ENCODE measurements around the gene FOXP1. TPM values are rescaled to one million over a fixed set of nuclear protein-coding genes. Genes with fewer than 3 reads are reported as not detected.
A peak's percentile ranks its signal among the peaks of the same experiment; 100 is the strongest.

Gene FOXP1
- total RNA-seq, 1 donor from 2014 or later = 27.3 TPM

DNA sequence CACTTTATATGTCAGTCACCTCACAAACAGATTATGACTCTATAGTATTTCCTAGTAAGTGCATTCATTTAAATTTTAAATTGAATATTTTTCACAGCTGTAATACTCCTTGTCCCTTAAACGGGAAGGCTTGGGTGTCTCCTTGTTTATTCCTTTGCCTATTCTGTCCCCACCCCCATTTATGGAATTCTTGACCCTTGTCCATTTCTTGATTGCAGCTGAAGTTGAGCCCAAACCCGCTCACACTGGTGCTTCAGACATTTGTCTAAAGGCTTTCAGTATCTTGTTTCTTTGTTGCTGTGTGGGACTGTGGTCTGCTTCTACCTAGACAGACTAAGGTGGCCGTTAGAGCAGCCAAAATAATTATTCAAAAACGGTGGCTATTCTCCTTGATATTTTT, 449.7 kb downstream of the FOXP1 start:
- peaks cover 3% of the 10 kb centered on the region for H4K20me1 ChIP-seq (ENCODE audit: low read depth)
- no peaks in the 10 kb centered on the region for H3K9me3 ChIP-seq (ENCODE audit: low read depth)
- Mint-ChIP-seq H3K4me1 (peaks cover 66% of the 10 kb centered on the region), H3K4me3 (no peak overlapping the region), H3K27ac (no peak overlapping the region), H3K9me3 (no peaks in the 10 kb centered on the region), H3K27me3 (ENCODE audit: insufficient read depth, low read depth) (peaks cover 2% of the 10 kb centered on the region), H3K36me3 (no peaks in the 10 kb centered on the region)
- peaks cover 36% of the 10 kb centered on the region for H3K4me1 ChIP-seq
- H3K4me2 ChIP-seq = no peak overlapping the region
- no peaks in the 10 kb centered on the region for H3F3A ChIP-seq (ENCODE audit: low read depth)
- no peaks in the 10 kb centered on the region for H3K27me3 ChIP-seq
- no peaks in the 10 kb centered on the region for H3K36me3 ChIP-seq
- no peak overlapping the region for H2AFZ ChIP-seq (replicated peaks)
- no peak overlapping the region for H3K27ac ChIP-seq
- no peak overlapping the region for H3K4me3 ChIP-seq
- H3K9ac ChIP-seq = no peak overlapping the region
- DNase-seq (ENCODE audit: low spot score) = no peak
- H3K79me2 ChIP-seq (ENCODE audit: low read depth) = no peaks in the 10 kb centered on the region
- TF ChIP-seq EZH2 (IDR thresholded peaks at IDR 0.05) = no peak
- TF ChIP-seq, protein P1, sequence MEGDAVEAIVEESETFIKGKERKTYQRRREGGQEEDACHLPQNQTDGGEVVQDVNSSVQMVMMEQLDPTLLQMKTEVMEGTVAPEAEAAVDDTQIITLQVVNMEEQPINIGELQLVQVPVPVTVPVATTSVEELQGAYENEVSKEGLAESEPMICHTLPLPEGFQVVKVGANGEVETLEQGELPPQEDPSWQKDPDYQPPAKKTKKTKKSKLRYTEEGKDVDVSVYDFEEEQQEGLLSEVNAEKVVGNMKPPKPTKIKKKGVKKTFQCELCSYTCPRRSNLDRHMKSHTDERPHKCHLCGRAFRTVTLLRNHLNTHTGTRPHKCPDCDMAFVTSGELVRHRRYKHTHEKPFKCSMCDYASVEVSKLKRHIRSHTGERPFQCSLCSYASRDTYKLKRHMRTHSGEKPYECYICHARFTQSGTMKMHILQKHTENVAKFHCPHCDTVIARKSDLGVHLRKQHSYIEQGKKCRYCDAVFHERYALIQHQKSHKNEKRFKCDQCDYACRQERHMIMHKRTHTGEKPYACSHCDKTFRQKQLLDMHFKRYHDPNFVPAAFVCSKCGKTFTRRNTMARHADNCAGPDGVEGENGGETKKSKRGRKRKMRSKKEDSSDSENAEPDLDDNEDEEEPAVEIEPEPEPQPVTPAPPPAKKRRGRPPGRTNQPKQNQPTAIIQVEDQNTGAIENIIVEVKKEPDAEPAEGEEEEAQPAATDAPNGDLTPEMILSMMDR (IDR thresholded peaks at IDR 0.05) = no peak
- TF ChIP-seq EZH2phosphoT487 (IDR thresholded peaks at IDR 0.05) = no peak

DNA sequence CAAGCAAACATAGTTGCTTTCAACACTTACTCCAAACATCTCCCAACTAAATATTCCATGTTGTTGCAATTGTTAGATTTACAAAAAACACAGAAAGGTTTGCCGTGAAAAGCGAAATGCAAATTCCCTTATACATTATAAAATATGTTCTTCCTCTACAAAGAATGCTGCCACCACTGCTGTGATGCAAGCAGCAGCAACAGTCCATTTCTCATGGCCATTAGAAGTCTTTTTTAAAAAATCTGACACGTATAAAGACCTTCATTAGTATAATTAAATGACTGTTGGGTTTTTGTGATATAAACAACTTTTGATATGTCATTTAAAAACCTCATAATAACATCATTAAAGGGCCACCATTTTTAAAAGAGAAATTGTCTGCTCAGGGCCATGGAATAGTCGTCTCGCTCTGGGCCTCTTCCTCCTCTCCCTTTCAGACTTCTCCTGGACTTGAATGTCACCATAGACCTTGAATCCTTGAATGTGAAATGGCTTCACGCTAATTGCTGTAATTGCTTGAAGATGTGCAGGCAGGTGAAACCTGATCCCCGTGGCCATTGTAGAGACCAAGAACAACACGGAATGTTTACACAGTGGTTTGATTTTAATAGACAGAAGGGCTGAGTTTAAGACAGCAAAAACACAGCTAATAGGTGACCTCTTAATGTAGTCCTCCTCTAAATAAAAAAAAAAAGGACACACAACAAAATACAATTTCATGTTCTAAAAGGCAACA, 450.4 kb downstream of the FOXP1 start:
- Histone ChIP-seq H2AFZ (replicated peaks) (no peak overlapping the region), H3K36me3 (no peaks in the 10 kb centered on the region), H3K79me2 (ENCODE audit: low read depth) (no peaks in the 10 kb centered on the region), H3K27ac (no peak overlapping the region), H3K4me3 (no peak overlapping the region), H3K4me2 (no peak overlapping the region), H3F3A (ENCODE audit: low read depth) (no peaks in the 10 kb centered on the region), H3K4me1 (peaks cover 36% of the 10 kb centered on the region), H3K27me3 (no peaks in the 10 kb centered on the region), H4K20me1 (ENCODE audit: low read depth) (peaks cover 3% of the 10 kb centered on the region), H3K9ac (no peak overlapping the region), H3K9me3 (ENCODE audit: low read depth) (no peaks in the 10 kb centered on the region)
- DNase-seq (ENCODE audit: low spot score) = no peak
- H3K27ac Mint-ChIP-seq = no peak overlapping the region
- no peak overlapping the region for H3K4me3 Mint-ChIP-seq
- H3K27me3 Mint-ChIP-seq (ENCODE audit: insufficient read depth, low read depth) = peaks cover 2% of the 10 kb centered on the region
- no peaks in the 10 kb centered on the region for H3K36me3 Mint-ChIP-seq
- H3K9me3 Mint-ChIP-seq = no peaks in the 10 kb centered on the region
- H3K4me1 Mint-ChIP-seq = peaks cover 72% of the 10 kb centered on the region
- TF ChIP-seq EZH2phosphoT487 (IDR thresholded peaks at IDR 0.05) (no peak), EZH2 (IDR thresholded peaks at IDR 0.05) (no peak)
- TF ChIP-seq, protein P1 (IDR thresholded peaks at IDR 0.05) = no peak

DNA sequence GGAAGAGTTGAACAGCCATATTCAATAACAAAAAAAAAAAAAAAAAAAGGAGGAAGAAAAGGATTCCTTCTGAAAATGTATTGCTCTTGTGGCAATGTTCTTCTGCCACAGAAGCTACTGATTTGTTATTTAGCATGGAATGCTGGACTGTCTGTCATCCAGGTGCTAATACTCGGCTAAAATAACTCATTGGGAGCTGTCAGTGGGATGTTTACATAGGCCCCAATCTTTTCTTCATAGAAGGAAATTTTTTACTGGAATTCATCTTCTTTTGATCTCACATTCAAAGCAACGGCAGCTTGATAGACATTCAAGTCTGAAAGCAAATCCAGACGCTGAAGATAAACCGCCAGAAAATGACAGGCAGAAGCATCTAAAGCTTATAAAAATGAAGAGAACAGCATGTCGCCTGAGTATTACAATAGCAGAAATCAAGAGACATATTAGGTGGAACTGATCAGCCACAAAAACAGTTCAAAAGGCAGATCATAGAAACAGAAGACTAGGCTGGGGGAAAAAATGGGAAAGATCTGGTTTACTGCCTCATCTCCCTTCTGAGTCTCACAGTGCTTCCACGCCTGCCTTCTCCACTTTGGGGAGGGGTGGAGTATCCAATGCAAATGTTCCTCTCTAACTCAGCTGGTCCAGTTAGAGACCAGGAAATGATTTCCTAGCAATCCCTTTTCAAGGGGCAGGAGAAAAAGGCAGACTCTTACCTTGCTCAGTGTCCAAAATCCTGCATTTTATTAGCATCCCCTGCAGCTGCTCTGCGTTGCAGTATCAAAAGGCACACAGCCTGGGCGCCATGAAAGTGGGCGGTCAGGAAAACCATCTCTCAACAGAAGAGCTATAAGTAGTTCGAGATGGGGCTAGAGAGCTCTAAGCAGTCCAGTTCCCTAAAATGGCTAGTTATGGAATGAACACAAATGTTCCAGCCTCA, 451.9 kb downstream of the FOXP1 start:
- Histone ChIP-seq H3K36me3 (no peaks in the 10 kb centered on the region), H3K27me3 (no peaks in the 10 kb centered on the region), H2AFZ (replicated peaks) (no peak overlapping the region), H3F3A (ENCODE audit: low read depth) (no peaks in the 10 kb centered on the region), H3K4me3 (no peak overlapping the region), H3K4me2 (no peak overlapping the region), H3K9ac (no peak overlapping the region), H4K20me1 (ENCODE audit: low read depth) (no peaks in the 10 kb centered on the region), H3K9me3 (ENCODE audit: low read depth) (no peaks in the 10 kb centered on the region), H3K4me1 (peaks cover 26% of the 10 kb centered on the region), H3K79me2 (ENCODE audit: low read depth) (no peaks in the 10 kb centered on the region), H3K27ac (no peak overlapping the region)
- no peak for DNase-seq (ENCODE audit: low spot score)
- Mint-ChIP-seq H3K4me1 (peaks cover 82% of the 10 kb centered on the region), H3K27ac (peak overlapping the region; percentile 89), H3K36me3 (no peaks in the 10 kb centered on the region), H3K27me3 (ENCODE audit: insufficient read depth, low read depth) (peaks cover 2% of the 10 kb centered on the region), H3K4me3 (peak overlapping the region; percentile 85), H3K9me3 (no peaks in the 10 kb centered on the region)
- no peak for TF ChIP-seq EZH2phosphoT487 (IDR thresholded peaks at IDR 0.05)
- TF ChIP-seq, protein P1 (IDR thresholded peaks at IDR 0.05) = no peak
- TF ChIP-seq EZH2 (IDR thresholded peaks at IDR 0.05) = no peak

All from neural progenitor cell (in vitro differentiated cells).